ENCODE measurements around the gene LMAN2.
"Not testable (repeated sequence)": the region's sequence is repeated elsewhere in the genome, so short reads cannot be mapped to it uniquely, and the experiment has no call there.

Gene LMAN2

GRCh38 chr5:177350776-177351391, 584 bp downstream of the LMAN2 start:
- in situ Hi-C loops (cut with MboI; ENCODE audit: low sequenced_read_pairs), result no loop called here

DNA sequence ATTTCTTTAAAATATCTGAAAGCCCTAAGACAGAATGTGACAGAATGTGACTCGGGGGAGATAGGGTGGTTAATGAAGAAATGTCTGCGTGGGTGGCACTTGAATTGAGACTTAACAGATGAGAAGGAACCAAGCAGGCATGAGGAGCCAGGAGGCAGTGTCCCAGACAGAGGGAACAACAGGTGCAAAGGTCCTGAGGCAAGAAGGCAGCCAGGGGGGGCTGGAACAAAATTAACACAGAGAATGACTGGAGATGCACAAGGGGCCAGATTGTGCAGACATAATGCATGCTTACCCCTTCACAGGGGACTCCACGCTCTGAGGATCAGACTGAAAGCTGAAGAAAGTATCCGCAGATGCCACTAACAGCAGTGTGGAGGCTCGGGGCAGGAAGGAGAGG, 1.7 kb downstream of the LMAN2 start:
- in situ Hi-C loops (cut with MboI; ENCODE audit: low sequenced_read_pairs), result no loop called here

- in situ Hi-C loops (cut with MboI; ENCODE audit: low sequenced_read_pairs), result no loop called here
These were observed 2.2 kb downstream of the LMAN2 start for GRCh38 chr5:177349362-177349647.

- in situ Hi-C loops (cut with MboI; ENCODE audit: low sequenced_read_pairs), result no loop called here
These were observed 3.8 kb downstream of the LMAN2 start for GRCh38 chr5:177347699-177348098.

- in situ Hi-C loops (cut with MboI; ENCODE audit: low sequenced_read_pairs), result no loop called here
These were observed 4.6 kb downstream of the LMAN2 start for GRCh38 chr5:177346820-177347219.

- in situ Hi-C loops (cut with MboI; ENCODE audit: low sequenced_read_pairs), result no loop called here
These were observed 6.6 kb downstream of the LMAN2 start for GRCh38 chr5:177344891-177345290.

DNA sequence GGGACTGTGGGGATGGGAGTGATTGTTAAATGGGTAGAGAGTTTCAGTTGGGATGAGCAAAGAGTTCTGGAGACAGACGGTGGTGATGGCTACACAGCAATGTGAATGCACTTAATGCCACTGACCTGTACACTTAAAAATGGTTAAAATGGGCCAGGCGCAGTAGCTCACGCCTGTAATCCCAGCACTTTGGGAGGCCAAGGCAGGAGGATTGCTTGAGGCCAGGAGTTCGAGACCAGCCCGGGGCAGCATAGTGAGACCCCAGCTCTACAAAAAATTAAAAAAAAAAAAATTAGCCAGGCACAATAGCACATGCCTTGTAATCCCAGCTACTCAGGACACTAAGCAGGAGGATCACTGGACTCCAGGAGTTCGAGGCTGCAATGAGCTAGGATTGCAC, 7.7 kb downstream of the LMAN2 start:
- in situ Hi-C loops (cut with MboI; ENCODE audit: low sequenced_read_pairs), result no loop called here

- in situ Hi-C loops (cut with MboI; ENCODE audit: low sequenced_read_pairs), result not testable (repeated sequence)
These were observed 8.5 kb downstream of the LMAN2 start for GRCh38 chr5:177343000-177343399.

- in situ Hi-C loops (cut with MboI; ENCODE audit: low sequenced_read_pairs), result no loop called here
These were observed 12.3 kb downstream of the LMAN2 start for GRCh38 chr5:177339107-177339638.

DNA sequence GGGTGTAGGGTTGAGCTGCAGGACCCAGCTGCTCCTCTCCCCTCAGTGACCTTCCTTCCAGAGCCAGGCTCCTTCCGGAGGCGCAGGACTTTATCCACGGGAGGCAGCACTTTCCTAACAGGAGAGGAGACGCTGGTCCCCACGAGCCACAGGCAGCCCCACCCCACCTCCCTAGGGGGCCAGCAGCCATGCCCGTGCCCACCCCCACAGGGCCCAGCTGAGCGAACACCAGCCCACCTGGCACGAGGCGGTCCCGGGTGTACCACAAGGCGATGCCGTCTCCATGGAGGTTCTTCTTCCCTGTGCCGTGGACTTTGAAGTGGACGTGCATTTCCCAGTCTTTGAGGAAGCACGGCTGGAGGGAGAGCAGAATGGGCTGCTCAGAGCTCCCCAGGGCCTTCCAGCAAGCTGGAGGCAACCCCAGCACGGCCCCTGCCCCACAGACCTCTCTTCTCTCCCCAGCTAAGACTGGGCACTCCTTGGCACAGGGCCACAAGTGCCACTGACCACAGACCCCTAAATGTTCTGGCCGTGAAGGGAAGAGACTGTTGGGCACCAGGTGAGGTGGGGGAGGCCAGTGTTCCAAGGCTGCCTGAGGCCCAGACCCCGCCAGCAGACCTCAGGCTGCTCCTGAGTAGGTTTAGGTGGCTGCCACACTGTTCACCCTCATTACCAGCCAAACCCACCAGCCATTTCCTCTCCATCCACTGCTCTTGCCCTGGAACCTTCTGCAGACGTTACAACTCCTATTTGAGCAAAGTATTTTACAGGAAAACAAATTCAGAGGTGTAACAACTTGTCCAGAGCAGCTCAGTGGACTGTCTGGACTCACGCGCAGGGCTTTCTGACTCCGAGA, 13.0 kb downstream of the LMAN2 start:
- in situ Hi-C loops (cut with MboI; ENCODE audit: low sequenced_read_pairs), result no loop called here

- in situ Hi-C loops (cut with MboI; ENCODE audit: low sequenced_read_pairs), result no loop called here
These were observed 14.6 kb downstream of the LMAN2 start for GRCh38 chr5:177336603-177337494.

DNA sequence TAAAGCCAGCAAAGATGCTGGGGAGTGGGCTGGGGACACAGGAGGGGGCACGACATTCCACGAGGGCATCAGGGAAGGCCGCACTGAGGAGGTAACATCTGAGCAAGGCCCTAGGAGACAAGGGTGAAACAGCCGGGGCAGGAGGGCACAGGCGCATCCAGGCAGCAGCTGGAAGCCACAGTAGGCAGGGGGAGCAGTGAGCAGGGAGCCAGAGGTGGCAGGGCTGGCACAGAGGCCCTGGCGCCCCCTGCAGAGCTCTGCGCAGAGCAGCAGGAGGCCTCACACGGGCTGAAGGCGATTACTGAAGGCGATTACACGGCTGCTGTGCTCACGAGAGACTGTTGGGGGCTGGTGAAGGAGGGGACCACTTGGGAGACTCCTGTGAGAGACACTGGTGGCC, 15.4 kb downstream of the LMAN2 start:
- in situ Hi-C loops (cut with MboI; ENCODE audit: low sequenced_read_pairs), result no loop called here

- in situ Hi-C loops (cut with MboI; ENCODE audit: low sequenced_read_pairs), result no loop called here
These were observed 15.8 kb downstream of the LMAN2 start for GRCh38 chr5:177335701-177336065.

GRCh38 chr5:177334781-177335700, 16.4 kb downstream of the LMAN2 start:
- in situ Hi-C loops (cut with MboI; ENCODE audit: low sequenced_read_pairs), result no loop called here

GRCh38 chr5:177334155-177334551, 17.3 kb downstream of the LMAN2 start:
- in situ Hi-C loops (cut with MboI; ENCODE audit: low sequenced_read_pairs), result no loop called here

GRCh38 chr5:177333420-177334154, 17.9 kb downstream of the LMAN2 start:
- in situ Hi-C loops (cut with MboI; ENCODE audit: low sequenced_read_pairs), result no loop called here

- in situ Hi-C loops (cut with MboI; ENCODE audit: low sequenced_read_pairs), result no loop called here
These were observed 18.6 kb downstream of the LMAN2 start for GRCh38 chr5:177332896-177333260.

GRCh38 chr5:177332031-177332895, 19.2 kb downstream of the LMAN2 start:
- in situ Hi-C loops (cut with MboI; ENCODE audit: low sequenced_read_pairs), result no loop called here
